Medulla oblongata (tissue), 1 donor: Measurements from ENCODE around the gene MINK1.
"Not testable (repeated sequence)": the region's sequence is repeated elsewhere in the genome, so short reads cannot be mapped to it uniquely, and the experiment has no call there.

Source experiments
- DNase-seq: peaks from one replicate; pipeline ENCODE4 v3.0.0-alpha.2; 2015; ENCODE audit errors: extremely low spot score

The MINK1 gene

GRCh38 chr17:4898927-4899326 lies 65.8 kb downstream of the MINK1 start:
- no peak for DNase-seq

GRCh38 chr17:4899341-4900230 lies 66.4 kb downstream of the MINK1 start, which contains the start of gene C17orf107:
C17orf107 (plus strand) TSS chr17:4899536; CDS start chr17:4899763, 227 bp downstream.
- peak; percentile 47 for DNase-seq

GRCh38 chr17:4900231-4901107 lies 67.3 kb downstream of the MINK1 start:
- DNase-seq = no peak

GRCh38 chr17:4901108-4901647 lies 68.0 kb downstream of the MINK1 start:
- no peak for DNase-seq

GRCh38 chr17:4901648-4902344 lies 68.7 kb downstream of the MINK1 start:
- peak; percentile 62 for DNase-seq

GRCh38 chr17:4902540-4902939 lies 69.4 kb downstream of the MINK1 start:
- DNase-seq = no peak

- peak; percentile 87 for DNase-seq
Measured at GRCh38 chr17:4903051-4903818, 70.1 kb downstream of the MINK1 start, which contains the start of gene CHRNE. CHRNE (minus strand) TSS chr17:4903098; CDS start chr17:4903063, 35 bp downstream.

- DNase-seq = not testable (repeated sequence)
Measured at GRCh38 chr17:4906642-4907041, 73.5 kb downstream of the MINK1 start.

- DNase-seq = no peak
Measured at GRCh38 chr17:4908301-4908700, 75.2 kb downstream of the MINK1 start.

- peak; percentile 92 for DNase-seq
Measured at GRCh38 chr17:4908711-4909496, 75.8 kb downstream of the MINK1 start.

- DNase-seq = no peak
Measured at GRCh38 chr17:4913994-4914393, 80.9 kb downstream of the MINK1 start.

- DNase-seq = not testable (repeated sequence)
Measured at GRCh38 chr17:4914551-4914950, 81.4 kb downstream of the MINK1 start.

GRCh38 chr17:4919511-4920047 lies 86.4 kb downstream of the MINK1 start:
- no peak for DNase-seq

GRCh38 chr17:4920351-4921048 lies 87.4 kb downstream of the MINK1 start:
- no peak for DNase-seq

GRCh38 chr17:4921320-4921719 lies 88.2 kb downstream of the MINK1 start:
- DNase-seq = no peak

GRCh38 chr17:4926577-4927335 lies 93.6 kb downstream of the MINK1 start:
- DNase-seq = not testable (repeated sequence)

- no peak for DNase-seq
Measured at GRCh38 chr17:4928881-4929280, 95.7 kb downstream of the MINK1 start.

GRCh38 chr17:4931963-4932362 lies 98.8 kb downstream of the MINK1 start, which contains the start of gene GP1BA:
GP1BA (plus strand) TSS chr17:4932277; CDS start chr17:4932605, 328 bp downstream.
- DNase-seq = no peak
